Uterus (tissue), 2 donors: Measurements from ENCODE around the gene ZNF598.

Experiments
- POLR2A ChIP-seq, 2 donors: fragments of 450-650 bp; IDR thresholded peaks; one replicate each; pipeline ENCODE4 v1.6.1; 2016; ENCODE audit warnings: antibody characterized with exemption in 2 of 2, mild to moderate bottlenecking in 1 of 2, moderate library complexity in 1 of 2
- TF ChIP-seq, protein P1 (sequence below), 4 experiments: fragments of 200-600 bp in 2 of 4; fragments of 450-650 bp in 2 of 4; sonication (generic) in 2 of 4; IDR thresholded peaks; one replicate each; pipeline ENCODE4 v1.5.1; 2016 to 2019; ENCODE audit warnings: antibody characterized with exemption in 4 of 4, mild to moderate bottlenecking in 2 of 4, moderate library complexity in 1 of 4

DNA sequence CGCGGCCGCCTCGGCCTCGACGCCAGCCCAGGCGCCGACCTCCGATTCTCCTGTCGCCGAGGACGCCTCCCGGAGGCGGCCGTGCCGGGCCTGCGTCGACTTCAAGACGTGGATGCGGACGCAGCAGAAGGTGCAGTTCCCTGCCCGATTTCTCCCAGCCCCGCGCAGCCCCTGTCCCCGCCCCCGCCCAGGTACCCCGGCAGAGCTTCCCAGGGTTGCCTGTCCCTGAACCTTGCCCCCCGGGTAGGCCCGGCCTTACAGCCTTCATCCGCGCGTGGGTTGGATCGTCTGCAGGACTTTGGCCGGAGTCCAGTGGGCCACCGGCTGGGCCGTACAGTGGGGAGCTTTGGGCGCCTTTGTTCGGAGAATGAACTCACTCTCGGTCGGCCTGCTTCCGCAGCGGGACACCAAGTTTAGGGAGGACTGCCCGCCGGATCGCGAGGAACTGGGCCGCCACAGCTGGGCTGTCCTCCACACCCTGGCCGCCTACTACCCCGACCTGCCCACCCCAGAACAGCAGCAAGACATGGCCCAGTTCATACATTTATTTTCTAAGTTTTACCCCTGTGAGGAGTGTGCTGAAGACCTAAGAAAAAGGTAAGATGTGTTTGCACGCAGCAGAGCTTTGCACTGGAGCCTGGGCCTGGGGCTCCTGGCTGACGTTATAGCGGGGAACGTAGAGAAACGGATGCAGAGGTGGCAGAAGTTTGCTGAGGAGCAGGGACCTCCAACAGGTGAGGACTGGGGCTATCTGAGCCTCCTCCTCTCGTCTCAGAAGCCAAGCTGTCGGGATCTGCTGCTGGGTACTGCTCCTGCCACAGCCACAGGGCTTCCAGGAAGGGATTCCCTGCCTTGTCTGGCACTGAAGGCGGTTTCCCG, 25.0 kb downstream of the ZNF598 start:
- TF ChIP-seq, protein P1, sequence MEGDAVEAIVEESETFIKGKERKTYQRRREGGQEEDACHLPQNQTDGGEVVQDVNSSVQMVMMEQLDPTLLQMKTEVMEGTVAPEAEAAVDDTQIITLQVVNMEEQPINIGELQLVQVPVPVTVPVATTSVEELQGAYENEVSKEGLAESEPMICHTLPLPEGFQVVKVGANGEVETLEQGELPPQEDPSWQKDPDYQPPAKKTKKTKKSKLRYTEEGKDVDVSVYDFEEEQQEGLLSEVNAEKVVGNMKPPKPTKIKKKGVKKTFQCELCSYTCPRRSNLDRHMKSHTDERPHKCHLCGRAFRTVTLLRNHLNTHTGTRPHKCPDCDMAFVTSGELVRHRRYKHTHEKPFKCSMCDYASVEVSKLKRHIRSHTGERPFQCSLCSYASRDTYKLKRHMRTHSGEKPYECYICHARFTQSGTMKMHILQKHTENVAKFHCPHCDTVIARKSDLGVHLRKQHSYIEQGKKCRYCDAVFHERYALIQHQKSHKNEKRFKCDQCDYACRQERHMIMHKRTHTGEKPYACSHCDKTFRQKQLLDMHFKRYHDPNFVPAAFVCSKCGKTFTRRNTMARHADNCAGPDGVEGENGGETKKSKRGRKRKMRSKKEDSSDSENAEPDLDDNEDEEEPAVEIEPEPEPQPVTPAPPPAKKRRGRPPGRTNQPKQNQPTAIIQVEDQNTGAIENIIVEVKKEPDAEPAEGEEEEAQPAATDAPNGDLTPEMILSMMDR (IDR thresholded peaks at IDR 0.05) = no peak
- no peak for TF ChIP-seq POLR2A (IDR thresholded peaks at IDR 0.05)
